Breast epithelium (tissue), 3 donors: Measurements from ENCODE around the gene PIAS2.

ENCODE experiments used
- CTCF ChIP-seq, 3 donors: fragments of 450-650 bp; IDR thresholded peaks; one replicate each; pipeline ENCODE4 v1.5.1; 2016 to 2017; ENCODE audit warnings: antibody characterized with exemption in 3 of 3, mild to moderate bottlenecking in 3 of 3, moderate library complexity in 3 of 3
- POLR2A ChIP-seq: fragments of 450-650 bp; IDR thresholded peaks from one replicate; pipeline ENCODE4 v1.6.1; 2016; ENCODE audit warnings: antibody characterized with exemption, mild to moderate bottlenecking, moderate library complexity

GRCh38 chr18:46789088-46789487, 128.2 kb downstream of the PIAS2 start:
- TF ChIP-seq CTCF (IDR thresholded peaks at IDR 0.05) (no peak), POLR2A (no peak)
